ENCODE results near the gene ATP6V0D1. TPM values are rescaled to one million over a fixed set of nuclear protein-coding genes. Genes with fewer than 3 reads are reported as not detected.

The ATP6V0D1 gene
- total RNA-seq, 4 donors from 2014 or later: 103 to 131 (median 119) TPM

- H3K4me1 ChIP-seq: peaks cover 10 to 43% (median 30%) of the 10 kb centered on the region in 4 donors
- TF ChIP-seq, protein P1, sequence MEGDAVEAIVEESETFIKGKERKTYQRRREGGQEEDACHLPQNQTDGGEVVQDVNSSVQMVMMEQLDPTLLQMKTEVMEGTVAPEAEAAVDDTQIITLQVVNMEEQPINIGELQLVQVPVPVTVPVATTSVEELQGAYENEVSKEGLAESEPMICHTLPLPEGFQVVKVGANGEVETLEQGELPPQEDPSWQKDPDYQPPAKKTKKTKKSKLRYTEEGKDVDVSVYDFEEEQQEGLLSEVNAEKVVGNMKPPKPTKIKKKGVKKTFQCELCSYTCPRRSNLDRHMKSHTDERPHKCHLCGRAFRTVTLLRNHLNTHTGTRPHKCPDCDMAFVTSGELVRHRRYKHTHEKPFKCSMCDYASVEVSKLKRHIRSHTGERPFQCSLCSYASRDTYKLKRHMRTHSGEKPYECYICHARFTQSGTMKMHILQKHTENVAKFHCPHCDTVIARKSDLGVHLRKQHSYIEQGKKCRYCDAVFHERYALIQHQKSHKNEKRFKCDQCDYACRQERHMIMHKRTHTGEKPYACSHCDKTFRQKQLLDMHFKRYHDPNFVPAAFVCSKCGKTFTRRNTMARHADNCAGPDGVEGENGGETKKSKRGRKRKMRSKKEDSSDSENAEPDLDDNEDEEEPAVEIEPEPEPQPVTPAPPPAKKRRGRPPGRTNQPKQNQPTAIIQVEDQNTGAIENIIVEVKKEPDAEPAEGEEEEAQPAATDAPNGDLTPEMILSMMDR (IDR thresholded peaks at IDR 0.05): peak; percentile 79 to 85 (median 84)
- no peak for TF ChIP-seq POLR2AphosphoS5 (IDR thresholded peaks at IDR 0.05)
- intact Hi-C loops (cut with DNase I): no loop called here
- 37% methylated on average over 6 of the region's 11 CpGs for WGBS
- H3K9me3 ChIP-seq: no peaks in the 10 kb centered on the region
- H3K36me3 ChIP-seq: no peaks in the 10 kb centered on the region
- H3K4me3 ChIP-seq: no peak overlapping the region
- H3K27ac ChIP-seq (replicated peaks in 1 of 4): no peak overlapping the region
- peaks cover 0 to 57% (median 0%) of the 10 kb centered on the region in 4 donors for H3K27me3 ChIP-seq
- DNase-seq (ENCODE audit: extremely low spot score): no peak
Observed at GRCh38 chr16:67428146-67428731, 52.7 kb downstream of the ATP6V0D1 start.

GRCh38 chr16:67426950-67427349 lies 54.0 kb downstream of the ATP6V0D1 start:
- intact Hi-C loops (cut with DNase I): no loop called here
- no peaks in the 10 kb centered on the region for H3K9me3 ChIP-seq
- H3K27ac ChIP-seq (replicated peaks in 1 of 4): no peak overlapping the region
- H3K36me3 ChIP-seq: no peaks in the 10 kb centered on the region
- WGBS: 79% methylated on average over 7 of the region's 7 CpGs
- TF ChIP-seq POLR2AphosphoS5 (IDR thresholded peaks at IDR 0.05): no peak
- TF ChIP-seq EP300 (IDR thresholded peaks at IDR 0.05): no peak
- peaks cover 10 to 35% (median 28%) of the 10 kb centered on the region in 4 donors for H3K4me1 ChIP-seq
- no peak for DNase-seq (ENCODE audit: extremely low spot score)
- H3K4me3 ChIP-seq: no peak overlapping the region
- H3K27me3 ChIP-seq: peaks cover 0 to 57% (median 0%) of the 10 kb centered on the region in 4 donors

GRCh38 chr16:67426022-67426421 lies 54.9 kb downstream of the ATP6V0D1 start:
- TF ChIP-seq EP300 (IDR thresholded peaks at IDR 0.05): no peak
- intact Hi-C loops (cut with DNase I): no loop called here
- Histone ChIP-seq H3K36me3 (no peaks in the 10 kb centered on the region), H3K27me3 (peaks cover 0 to 57% (median 0%) of the 10 kb centered on the region in 4 donors), H3K4me1 (peaks cover 5 to 26% (median 21%) of the 10 kb centered on the region in 4 donors), H3K9me3 (no peaks in the 10 kb centered on the region), H3K4me3 (no peak overlapping the region), H3K27ac (replicated peaks in 1 of 4) (no peak overlapping the region)
- 93% methylated on average over 5 of the region's 7 CpGs for WGBS
- DNase-seq (ENCODE audit: extremely low spot score): no peak

- peaks cover 4 to 22% (median 17%) of the 10 kb centered on the region in 4 donors for H3K4me1 ChIP-seq
- no peaks in the 10 kb centered on the region for H3K9me3 ChIP-seq
- DNase-seq (ENCODE audit: extremely low spot score): no peak
- H3K4me3 ChIP-seq: no peak overlapping the region
- H3K27me3 ChIP-seq: peaks cover 0 to 55% (median 0%) of the 10 kb centered on the region in 4 donors
- no peaks in the 10 kb centered on the region for H3K36me3 ChIP-seq
- intact Hi-C loops (cut with DNase I): no loop called here
- TF ChIP-seq POLR2AphosphoS5 (IDR thresholded peaks at IDR 0.05): no peak
- TF ChIP-seq, protein P1 (IDR thresholded peaks at IDR 0.05): no peak
- H3K27ac ChIP-seq (replicated peaks in 1 of 4): no peak overlapping the region
- WGBS: 76% methylated on average over 3 of the region's 4 CpGs
Observed at GRCh38 chr16:67425580-67425979, 55.4 kb downstream of the ATP6V0D1 start.

DNA sequence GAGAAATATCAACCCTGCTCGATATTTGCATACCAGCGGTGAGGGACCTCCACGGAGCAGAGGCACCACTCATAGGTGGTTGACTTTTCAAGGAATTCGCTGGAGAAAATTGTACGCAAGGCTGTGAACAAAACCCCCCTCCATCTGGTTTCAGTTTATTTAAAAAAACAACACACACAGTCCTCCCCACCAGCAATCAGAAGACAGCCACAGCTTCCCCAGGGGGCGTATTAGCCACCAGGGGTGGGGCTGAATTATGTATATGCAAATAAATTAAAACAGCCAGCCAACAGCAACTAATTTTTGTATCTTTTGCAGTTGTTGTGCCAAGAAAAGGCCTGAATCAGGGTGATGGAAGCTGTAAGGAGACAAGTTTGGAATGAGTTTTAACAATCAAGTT lies 55.9 kb downstream of the ATP6V0D1 start:
- DNase-seq (ENCODE audit: extremely low spot score): no peak
- H3K4me3 ChIP-seq: no peak overlapping the region
- TF ChIP-seq POLR2AphosphoS5 (IDR thresholded peaks at IDR 0.05): no peak
- no peak for TF ChIP-seq POLR2A (IDR thresholded peaks at IDR 0.05; ENCODE audit: low read depth)
- TF ChIP-seq EP300 (IDR thresholded peaks at IDR 0.05): no peak
- TF ChIP-seq, protein P1 (IDR thresholded peaks at IDR 0.05): no peak
- H3K36me3 ChIP-seq: no peaks in the 10 kb centered on the region
- intact Hi-C loops (cut with DNase I): no loop called here
- H3K9me3 ChIP-seq: no peaks in the 10 kb centered on the region
- H3K4me1 ChIP-seq: peaks cover 0 to 16% (median 11%) of the 10 kb centered on the region in 4 donors
- WGBS: 52% methylated on average over 6 of the region's 6 CpGs
- no peak overlapping the region for H3K27ac ChIP-seq (replicated peaks in 1 of 4)
- peaks cover 0 to 50% (median 0%) of the 10 kb centered on the region in 4 donors for H3K27me3 ChIP-seq

- WGBS: 76% methylated on average over 5 of the region's 5 CpGs
- no peak for DNase-seq (ENCODE audit: extremely low spot score)
- intact Hi-C loops (cut with DNase I): no loop called here
- Histone ChIP-seq H3K27ac (replicated peaks in 1 of 4) (no peak overlapping the region), H3K4me3 (no peak overlapping the region), H3K9me3 (no peaks in the 10 kb centered on the region), H3K4me1 (peaks cover 0 to 11% (median 9%) of the 10 kb centered on the region in 4 donors), H3K27me3 (peaks cover 0 to 44% (median 0%) of the 10 kb centered on the region in 4 donors), H3K36me3 (no peaks in the 10 kb centered on the region)
- TF ChIP-seq EP300 (IDR thresholded peaks at IDR 0.05): no peak
- no peak for TF ChIP-seq POLR2A (IDR thresholded peaks at IDR 0.05; ENCODE audit: low read depth)
- TF ChIP-seq, protein P1 (IDR thresholded peaks at IDR 0.05): no peak
Observed at GRCh38 chr16:67424261-67424615, 56.7 kb downstream of the ATP6V0D1 start.
